ENCODE data around the gene SLC35A3.

DNA sequence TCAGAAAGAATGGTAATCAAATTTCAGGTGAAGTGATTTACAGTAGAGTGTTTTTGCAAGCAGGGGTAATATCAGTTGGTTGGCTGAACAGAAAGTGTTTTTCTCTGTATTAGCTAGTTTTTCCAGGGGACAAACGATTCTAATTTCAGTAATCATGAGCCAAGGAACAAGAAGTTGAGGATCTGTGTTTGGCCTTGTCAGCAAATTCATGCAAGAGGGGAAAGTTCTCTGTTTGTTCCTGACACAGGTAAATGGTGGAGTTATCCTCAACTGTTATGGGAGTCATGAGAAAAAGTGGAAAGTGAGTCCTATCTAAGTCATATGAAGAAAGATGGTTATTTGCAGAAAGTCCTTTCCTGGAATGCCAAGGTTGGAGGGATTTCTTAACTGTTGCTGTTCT is 24.6 kb upstream of the SLC35A3 start:
- no peak for TF ChIP-seq CTCF (IDR thresholded peaks at IDR 0.05; ENCODE audit: low read length)
- TF ChIP-seq EZH2 (optimal IDR thresholded peaks at IDR 0.05; ENCODE audit: low read depth, low read length) = no peak
- no peak for TF ChIP-seq EZH2phosphoT487 (IDR thresholded peaks at IDR 0.05; ENCODE audit: low read length)
